Measurements from ENCODE around the gene SYN1. TPM values are rescaled to one million over a fixed set of nuclear protein-coding genes. Genes with fewer than 3 reads are reported as not detected.

The SYN1 gene
- total RNA-seq, 1 donor from 2014 or later, result 0.26 TPM

- Histone ChIP-seq H3K27me3 (ENCODE audit: control insufficient read depth, insufficient read depth, low read length) (no peaks in the 10 kb centered on the region), H3K36me3 (ENCODE audit: control insufficient read depth, insufficient read depth, low read length) (peaks cover 4% of the 10 kb centered on the region), H3K4me3 (ENCODE audit: low read depth, low read length) (peak overlapping the region; percentile 49)
- FAIRE-seq (no peak), DNase-seq (ENCODE audit: low read depth) (no peak)
- TF ChIP-seq, protein P1, sequence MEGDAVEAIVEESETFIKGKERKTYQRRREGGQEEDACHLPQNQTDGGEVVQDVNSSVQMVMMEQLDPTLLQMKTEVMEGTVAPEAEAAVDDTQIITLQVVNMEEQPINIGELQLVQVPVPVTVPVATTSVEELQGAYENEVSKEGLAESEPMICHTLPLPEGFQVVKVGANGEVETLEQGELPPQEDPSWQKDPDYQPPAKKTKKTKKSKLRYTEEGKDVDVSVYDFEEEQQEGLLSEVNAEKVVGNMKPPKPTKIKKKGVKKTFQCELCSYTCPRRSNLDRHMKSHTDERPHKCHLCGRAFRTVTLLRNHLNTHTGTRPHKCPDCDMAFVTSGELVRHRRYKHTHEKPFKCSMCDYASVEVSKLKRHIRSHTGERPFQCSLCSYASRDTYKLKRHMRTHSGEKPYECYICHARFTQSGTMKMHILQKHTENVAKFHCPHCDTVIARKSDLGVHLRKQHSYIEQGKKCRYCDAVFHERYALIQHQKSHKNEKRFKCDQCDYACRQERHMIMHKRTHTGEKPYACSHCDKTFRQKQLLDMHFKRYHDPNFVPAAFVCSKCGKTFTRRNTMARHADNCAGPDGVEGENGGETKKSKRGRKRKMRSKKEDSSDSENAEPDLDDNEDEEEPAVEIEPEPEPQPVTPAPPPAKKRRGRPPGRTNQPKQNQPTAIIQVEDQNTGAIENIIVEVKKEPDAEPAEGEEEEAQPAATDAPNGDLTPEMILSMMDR (IDR thresholded peaks at IDR 0.05; ENCODE audit: insufficient read depth, low read length, severe bottlenecking), result no peak
These were observed 59.3 kb downstream of the SYN1 start for GRCh38 chrX:47560179-47560933.

DNA sequence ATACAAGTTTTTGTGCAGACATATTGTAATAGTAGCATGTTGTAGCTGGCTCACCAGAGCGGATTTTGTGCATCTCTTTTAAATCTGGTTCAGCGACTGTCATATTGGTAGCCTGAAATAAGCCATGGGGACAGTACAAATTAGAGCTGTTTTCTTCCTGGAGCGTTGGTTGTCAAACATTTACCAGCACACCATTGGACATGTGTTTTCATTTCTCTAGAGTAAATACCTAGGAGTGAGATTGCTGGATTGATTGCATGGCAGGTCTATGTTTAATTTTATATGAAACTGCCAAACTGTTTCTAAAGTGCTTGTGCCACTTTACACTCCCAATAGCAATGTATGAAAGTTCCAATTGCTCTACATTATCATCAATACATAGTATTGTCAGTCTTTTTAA, 61.2 kb downstream of the SYN1 start:
- TF ChIP-seq, protein P1 (IDR thresholded peaks at IDR 0.05; ENCODE audit: insufficient read depth, low read length, severe bottlenecking), result no peak
- Histone ChIP-seq H3K36me3 (ENCODE audit: control insufficient read depth, insufficient read depth, low read length) (peaks cover 3% of the 10 kb centered on the region), H3K27me3 (ENCODE audit: control insufficient read depth, insufficient read depth, low read length) (no peaks in the 10 kb centered on the region), H3K4me3 (ENCODE audit: low read depth, low read length) (no peak overlapping the region)
- FAIRE-seq (no peak), DNase-seq (ENCODE audit: low read depth) (no peak)

DNA sequence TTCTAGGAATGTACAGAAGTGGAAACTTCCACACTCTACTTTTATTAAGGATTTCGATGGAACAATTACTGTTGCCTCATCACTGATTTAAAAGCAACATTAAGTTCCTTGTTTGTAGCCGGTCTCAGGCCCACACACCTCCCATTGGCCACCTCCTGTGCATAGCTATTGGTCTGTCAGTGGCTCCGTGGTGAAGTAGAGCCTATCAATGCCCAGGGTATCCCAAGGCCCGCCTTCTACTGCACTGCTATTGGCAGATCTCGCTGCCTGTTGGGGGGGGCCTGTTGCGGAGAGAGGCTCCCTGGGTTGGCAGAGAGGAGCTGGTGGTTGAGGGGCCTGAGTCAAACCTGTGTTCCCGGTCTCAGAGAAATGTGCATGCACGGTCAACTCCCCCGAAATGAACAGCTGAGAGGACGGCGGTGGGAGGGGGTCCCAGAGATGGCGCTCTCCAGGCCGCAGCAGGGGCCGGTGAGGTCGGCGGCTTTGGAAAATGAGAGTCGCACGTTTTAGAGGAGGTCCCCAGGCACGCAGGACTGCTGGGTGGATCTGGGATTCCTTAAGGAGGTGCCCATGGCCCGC, 63.5 kb downstream of the SYN1 start:
- DNase-seq (ENCODE audit: low read depth) (peak; percentile 86), FAIRE-seq (no peak)
- H3K27me3 ChIP-seq (ENCODE audit: control insufficient read depth, insufficient read depth, low read length), result no peaks in the 10 kb centered on the region
- no peaks in the 10 kb centered on the region for H3K36me3 ChIP-seq (ENCODE audit: control insufficient read depth, insufficient read depth, low read length)
- TF ChIP-seq, protein P1 (IDR thresholded peaks at IDR 0.05; ENCODE audit: insufficient read depth, low read length, severe bottlenecking), result no peak
- peak overlapping the region; percentile 51 for H3K4me3 ChIP-seq (ENCODE audit: low read depth, low read length)

- no peak for FAIRE-seq
- DNase-seq (ENCODE audit: low read depth), result no peak
- no peak overlapping the region for H3K4me3 ChIP-seq (ENCODE audit: low read depth, low read length)
- no peaks in the 10 kb centered on the region for H3K36me3 ChIP-seq (ENCODE audit: control insufficient read depth, insufficient read depth, low read length)
- TF ChIP-seq, protein P1 (IDR thresholded peaks at IDR 0.05; ENCODE audit: insufficient read depth, low read length, severe bottlenecking), result no peak
- no peaks in the 10 kb centered on the region for H3K27me3 ChIP-seq (ENCODE audit: control insufficient read depth, insufficient read depth, low read length)
These were observed 76.2 kb downstream of the SYN1 start for GRCh38 chrX:47543496-47543895.

GRCh38 chrX:47540754-47541538, 78.7 kb downstream of the SYN1 start:
- DNase-seq (ENCODE audit: low read depth), result peak; percentile 80
- TF ChIP-seq, protein P1 (IDR thresholded peaks at IDR 0.05; ENCODE audit: insufficient read depth, low read length, severe bottlenecking), result peak; percentile 55
- H3K36me3 ChIP-seq (ENCODE audit: control insufficient read depth, insufficient read depth, low read length), result no peaks in the 10 kb centered on the region
- H3K27me3 ChIP-seq (ENCODE audit: control insufficient read depth, insufficient read depth, low read length), result no peaks in the 10 kb centered on the region
- FAIRE-seq, result no peak
- no peak overlapping the region for H3K4me3 ChIP-seq (ENCODE audit: low read depth, low read length)
